SU-DHL-6 (cell line): ENCODE data around the gene NBEAL1.

Experiments
- EZH2phosphoT487 ChIP-seq: fragments of 200-600 bp; sonication (generic), shearing (Covaris generic); conservative IDR thresholded peaks from 2 replicates; pipeline ENCODE4 v1.6.1; 2018; ENCODE audit warnings: mild to moderate bottlenecking, antibody characterized with exemption, low read length, moderate library complexity, mixed read lengths
- TF ChIP-seq, protein P1 (sequence below): fragments of 200-600 bp; sonication (generic); IDR thresholded peaks from one replicate; pipeline ENCODE4 v1.5.1; 2017; ENCODE audit warnings: antibody characterized with exemption, mild to moderate bottlenecking, low read length, moderate library complexity; ENCODE audit not compliant: insufficient read depth, poor library complexity, severe bottlenecking

DNA sequence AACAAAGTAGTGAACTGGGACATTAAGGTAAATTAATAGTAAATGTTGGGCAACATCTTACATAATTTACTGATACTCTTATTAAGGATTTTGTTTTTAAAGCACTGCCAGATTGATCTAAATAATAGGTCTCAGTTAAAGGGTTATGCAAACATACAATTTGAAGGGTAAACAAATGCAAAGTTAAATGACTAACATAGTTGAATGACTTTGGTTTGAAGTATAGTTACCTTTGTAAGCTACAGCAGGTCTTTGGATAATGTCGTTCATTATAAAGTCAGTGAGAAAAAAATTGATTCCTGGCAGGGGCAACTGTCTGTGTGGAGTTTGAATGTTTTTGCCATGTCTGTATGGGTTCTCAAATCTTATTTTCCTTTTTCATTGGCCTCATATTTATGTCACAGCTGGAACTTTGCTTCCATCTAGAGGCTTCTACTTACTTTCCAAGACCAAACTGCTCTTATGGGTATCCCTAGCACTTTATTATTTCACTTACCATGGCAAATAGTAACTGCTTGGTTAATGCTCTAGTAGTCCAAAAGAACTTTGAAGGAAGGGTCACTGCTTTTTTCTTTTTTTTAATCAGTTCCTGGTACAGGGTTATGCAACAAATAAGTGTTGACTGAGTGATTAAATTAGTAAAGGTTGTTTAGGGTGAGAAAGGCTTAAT is 107.8 kb downstream of the NBEAL1 start:
- TF ChIP-seq, protein P1, sequence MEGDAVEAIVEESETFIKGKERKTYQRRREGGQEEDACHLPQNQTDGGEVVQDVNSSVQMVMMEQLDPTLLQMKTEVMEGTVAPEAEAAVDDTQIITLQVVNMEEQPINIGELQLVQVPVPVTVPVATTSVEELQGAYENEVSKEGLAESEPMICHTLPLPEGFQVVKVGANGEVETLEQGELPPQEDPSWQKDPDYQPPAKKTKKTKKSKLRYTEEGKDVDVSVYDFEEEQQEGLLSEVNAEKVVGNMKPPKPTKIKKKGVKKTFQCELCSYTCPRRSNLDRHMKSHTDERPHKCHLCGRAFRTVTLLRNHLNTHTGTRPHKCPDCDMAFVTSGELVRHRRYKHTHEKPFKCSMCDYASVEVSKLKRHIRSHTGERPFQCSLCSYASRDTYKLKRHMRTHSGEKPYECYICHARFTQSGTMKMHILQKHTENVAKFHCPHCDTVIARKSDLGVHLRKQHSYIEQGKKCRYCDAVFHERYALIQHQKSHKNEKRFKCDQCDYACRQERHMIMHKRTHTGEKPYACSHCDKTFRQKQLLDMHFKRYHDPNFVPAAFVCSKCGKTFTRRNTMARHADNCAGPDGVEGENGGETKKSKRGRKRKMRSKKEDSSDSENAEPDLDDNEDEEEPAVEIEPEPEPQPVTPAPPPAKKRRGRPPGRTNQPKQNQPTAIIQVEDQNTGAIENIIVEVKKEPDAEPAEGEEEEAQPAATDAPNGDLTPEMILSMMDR: no peak
- TF ChIP-seq EZH2phosphoT487: no peak
